Measurements from ENCODE around the gene MRPL44.

MRPL44 gene

GRCh38 chr2:224016963-224017362, 59.7 kb downstream of the MRPL44 start:
- Histone ChIP-seq H3K9me3 (ENCODE audit: control extremely low read depth in 1 of 5, control insufficient read depth in 4 of 5, insufficient read depth in 2 of 5, low read depth in 1 of 5, low read length in 4 of 5) (no peaks in the 10 kb centered on the region), H3K36me3 (ENCODE audit: control insufficient read depth in 4 of 4, insufficient read depth in 4 of 4, low read length in 3 of 4) (peaks cover 0 to 4% (median 0%) of the 10 kb centered on the region in 4 experiments), H3K27me3 (replicated peaks in 2 of 5; ENCODE audit: control insufficient read depth in 4 of 5, insufficient read depth in 5 of 5, low read length in 4 of 5) (no peaks in the 10 kb centered on the region), H3K4me3 (ENCODE audit: control insufficient read depth in 1 of 7, extremely low read depth in 1 of 7, insufficient read depth in 4 of 7, low read depth in 2 of 7, low read length in 6 of 7) (no peak overlapping the region), H3K4me1 (ENCODE audit: control extremely low read depth in 1 of 4, control insufficient read depth in 4 of 4, insufficient read depth in 4 of 4, low read length in 3 of 4) (peaks cover 0 to 16% (median 0%) of the 10 kb centered on the region in 4 experiments), H3K27ac (ENCODE audit: insufficient read depth in 1 of 2, low read depth in 1 of 2, low read length in 2 of 2, poor library complexity in 1 of 2, severe bottlenecking in 2 of 2) (no peak overlapping the region)
- POLR2A ChIA-PET = interaction anchor here (0.6 kb wide), 1 partner anchor 10 kb away, joined by 3 read pairs; no protein-coding TSS in a partner anchor
- CTCF ChIA-PET = interaction anchor here (0.8 to 1.3 kb wide), 4 partner anchors 11 to 47 kb away, joined by 3 to 7 read pairs (median 3); no protein-coding TSS in a partner anchor
- no peak for DNase-seq
- WGBS (ENCODE audit: insufficient coverage) = 100% methylated on average over 1 of the region's 3 CpGs
